Endometrial microvascular endothelial cells (primary cell): ENCODE results near the gene EPHA5. TPM values are rescaled to one million over a fixed set of nuclear protein-coding genes. Genes with fewer than 3 reads are reported as not detected.

Experiments
- in situ Hi-C: cut with HindIII; loops from 2 replicates; pipeline ENCODE4 v1.10.0; 2017; ENCODE audit warnings: low sequenced_read_pairs, low pct_unique_long_range_greater_than_20kb; ENCODE audit errors: inconsistent ontology term
- total RNA-seq: library from RNA; depleted of rRNA; stranded (reverse); fragments of >200 nt; gene quantifications from one replicate; pipeline ENCODE4 v1.2.3, GENCODE V29; 2015; ENCODE audit errors: inconsistent ontology term

Gene EPHA5
- total RNA-seq, 1 donor from 2014 or later, result under 0.01 TPM

- in situ Hi-C loops, result no loop called here
Measured at GRCh38 chr4:65521666-65522065, 148.6 kb downstream of the EPHA5 start.

- in situ Hi-C loops, result no loop called here
Measured at GRCh38 chr4:65515646-65516045, 154.6 kb downstream of the EPHA5 start.

- in situ Hi-C loops, result no loop called here
Measured at GRCh38 chr4:65510976-65511375, 159.3 kb downstream of the EPHA5 start.

- in situ Hi-C loops, result no loop called here
Measured at GRCh38 chr4:65508168-65508567, 162.1 kb downstream of the EPHA5 start.

GRCh38 chr4:65502131-65502701, 168.1 kb downstream of the EPHA5 start:
- in situ Hi-C loops, result no loop called here

GRCh38 chr4:65498606-65499005, 171.7 kb downstream of the EPHA5 start:
- in situ Hi-C loops, result no loop called here

- in situ Hi-C loops, result no loop called here
Measured at GRCh38 chr4:65495439-65495838, 174.8 kb downstream of the EPHA5 start.

GRCh38 chr4:65482410-65482809, 187.9 kb downstream of the EPHA5 start:
- in situ Hi-C loops, result no loop called here

- in situ Hi-C loops, result no loop called here
Measured at GRCh38 chr4:65472531-65472930, 197.8 kb downstream of the EPHA5 start.

- in situ Hi-C loops, result no loop called here
Measured at GRCh38 chr4:65467068-65467680, 203.1 kb downstream of the EPHA5 start.

GRCh38 chr4:65461781-65462180, 208.5 kb downstream of the EPHA5 start:
- in situ Hi-C loops, result no loop called here

GRCh38 chr4:65457011-65457410, 213.3 kb downstream of the EPHA5 start:
- in situ Hi-C loops, result no loop called here

GRCh38 chr4:65456579-65456978, 213.7 kb downstream of the EPHA5 start:
- in situ Hi-C loops, result no loop called here

- in situ Hi-C loops, result no loop called here
Measured at GRCh38 chr4:65453398-65453797, 216.9 kb downstream of the EPHA5 start.

- in situ Hi-C loops, result no loop called here
Measured at GRCh38 chr4:65450899-65451298, 219.4 kb downstream of the EPHA5 start.

GRCh38 chr4:65437102-65437501, 233.2 kb downstream of the EPHA5 start:
- in situ Hi-C loops, result no loop called here

GRCh38 chr4:65422109-65422508, 248.2 kb downstream of the EPHA5 start:
- in situ Hi-C loops, result no loop called here

- in situ Hi-C loops, result no loop called here
Measured at GRCh38 chr4:65420036-65420435, 250.3 kb downstream of the EPHA5 start.

- in situ Hi-C loops, result no loop called here
Measured at GRCh38 chr4:65416891-65417290, 253.4 kb downstream of the EPHA5 start.

- in situ Hi-C loops, result no loop called here
Measured at GRCh38 chr4:65407483-65407882, 262.8 kb downstream of the EPHA5 start.

GRCh38 chr4:65401083-65401482, 269.2 kb downstream of the EPHA5 start:
- in situ Hi-C loops, result no loop called here
